ENCODE data around the gene ESR2.
A peak's percentile ranks its signal among the peaks of the same experiment; 100 is the strongest.

The ESR2 gene

DNA sequence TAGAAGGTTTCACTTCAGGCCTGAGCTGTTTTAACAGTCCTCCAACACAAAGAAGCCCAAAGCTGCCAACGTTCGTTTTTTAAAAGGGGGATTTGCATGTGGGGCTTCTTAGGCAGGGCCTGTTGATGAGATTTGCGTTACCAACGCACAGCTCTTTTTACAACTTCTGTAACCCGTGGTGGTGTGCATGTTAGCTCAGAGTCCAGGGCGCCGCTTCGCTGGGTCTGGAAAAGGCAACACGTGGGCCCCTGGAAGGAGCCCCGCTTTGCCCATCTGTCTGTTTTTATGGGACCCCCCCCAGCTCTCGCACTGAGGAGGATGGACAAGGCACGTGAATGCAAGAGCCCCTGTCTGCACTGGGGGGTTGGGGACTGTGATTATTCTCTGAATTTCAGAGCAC lies 84.0 kb downstream of the ESR2 start:
- Mint-ChIP-seq H3K4me1 (peaks cover 20 to 35% of the 10 kb centered on the region in 2 donors), H3K27me3 (no peaks in the 10 kb centered on the region), H3K36me3 (peaks cover 5 to 17% of the 10 kb centered on the region in 2 donors), H3K4me3 (no peak overlapping the region), H3K27ac (no peak overlapping the region), H3K9me3 (no peaks in the 10 kb centered on the region)
- ATAC-seq (replicated peaks) = no peak
- no peak for DNase-seq

DNA sequence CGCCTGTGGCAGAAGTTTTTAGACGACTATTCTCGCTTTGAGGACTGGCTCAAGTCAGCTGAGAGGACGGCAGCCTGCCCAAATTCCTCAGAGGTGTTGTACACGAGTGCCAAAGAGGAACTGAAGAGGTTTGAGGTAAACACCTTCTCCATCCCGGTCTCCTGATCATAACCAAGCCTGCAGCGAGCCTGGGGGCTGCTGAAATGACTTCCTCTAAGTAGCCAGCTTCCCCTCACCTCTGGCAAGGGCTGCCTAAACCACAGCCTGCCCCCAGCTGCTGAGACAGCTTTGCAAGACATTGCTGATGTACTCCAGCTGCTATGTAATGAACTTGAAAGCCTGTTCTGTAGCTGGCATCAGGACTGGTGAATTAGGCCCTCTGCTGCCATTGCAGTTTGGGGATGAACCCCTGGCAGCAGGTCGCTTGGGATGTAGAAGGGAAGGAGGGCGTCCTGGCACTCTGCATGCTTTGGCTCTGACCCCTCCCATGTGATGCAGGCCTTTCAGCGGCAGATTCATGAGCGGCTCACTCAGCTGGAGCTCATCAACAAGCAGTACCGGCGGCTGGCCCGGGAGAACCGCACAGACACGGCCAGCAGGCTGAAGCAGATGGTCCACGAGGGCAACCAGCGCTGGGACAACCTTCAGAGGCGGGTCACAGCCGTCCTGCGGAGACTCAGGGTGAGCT lies 84.6 kb downstream of the ESR2 start:
- peaks cover 20 to 34% of the 10 kb centered on the region in 2 donors for H3K4me1 Mint-ChIP-seq
- H3K36me3 Mint-ChIP-seq = peaks cover 5 to 15% of the 10 kb centered on the region in 2 donors
- DNase-seq (peak; percentile 61), ATAC-seq (replicated peaks) (peak; percentile 97 to 98)
- peak overlapping the region in 1 of 2 donors; percentile 40 for H3K4me3 Mint-ChIP-seq
- no peaks in the 10 kb centered on the region for H3K27me3 Mint-ChIP-seq
- H3K27ac Mint-ChIP-seq = peak overlapping the region; percentile 63
- H3K9me3 Mint-ChIP-seq = no peaks in the 10 kb centered on the region

DNA sequence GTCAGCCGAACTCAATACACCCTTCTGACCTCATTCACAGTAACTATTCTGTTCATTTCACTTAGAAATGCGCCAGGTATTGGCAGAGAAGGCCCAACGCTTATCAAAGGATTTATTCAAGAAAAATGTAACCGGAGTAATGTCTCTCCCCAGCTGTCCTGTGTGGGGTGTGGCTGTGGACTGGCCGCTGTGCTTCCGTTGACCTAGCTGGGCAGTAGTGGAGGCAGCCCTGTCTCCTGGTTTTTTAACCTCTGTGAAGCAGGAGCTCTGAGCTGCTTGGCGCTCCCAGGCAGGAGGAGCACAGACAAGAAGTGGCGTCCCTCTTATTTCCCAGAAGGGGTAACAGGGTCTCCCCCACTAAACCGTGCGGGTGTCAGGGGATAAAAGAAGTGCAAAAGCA lies 85.2 kb downstream of the ESR2 start:
- peaks cover 20 to 34% of the 10 kb centered on the region in 2 donors for H3K4me1 Mint-ChIP-seq
- H3K27ac Mint-ChIP-seq = peak overlapping the region; percentile 63
- no peaks in the 10 kb centered on the region for H3K27me3 Mint-ChIP-seq
- H3K9me3 Mint-ChIP-seq = no peaks in the 10 kb centered on the region
- ATAC-seq (replicated peaks) (no peak), DNase-seq (no peak)
- peaks cover 5 to 15% of the 10 kb centered on the region in 2 donors for H3K36me3 Mint-ChIP-seq
- peak overlapping the region in 1 of 2 donors; percentile 40 for H3K4me3 Mint-ChIP-seq

DNA sequence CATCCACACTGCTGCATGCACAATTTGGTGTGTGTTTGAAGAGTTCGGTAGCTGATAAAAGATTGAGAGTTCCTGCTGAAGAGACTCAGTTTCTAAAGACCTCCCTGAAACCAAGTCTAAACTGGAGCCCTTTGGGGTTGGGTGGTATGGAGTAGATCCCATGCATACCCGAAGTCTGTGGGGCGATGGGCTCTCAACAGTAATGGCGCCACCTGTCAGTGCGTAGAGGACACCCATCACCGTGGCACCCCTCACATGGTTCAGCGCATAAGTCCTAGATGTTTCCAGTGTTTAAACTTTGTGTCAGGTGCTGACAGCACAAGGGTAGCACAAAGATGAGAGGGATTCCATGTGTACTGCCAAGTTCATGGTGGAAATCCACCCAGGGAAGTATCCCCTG lies 85.9 kb downstream of the ESR2 start:
- H3K9me3 Mint-ChIP-seq = no peaks in the 10 kb centered on the region
- H3K4me1 Mint-ChIP-seq = peaks cover 20 to 34% of the 10 kb centered on the region in 2 donors
- peaks cover 5 to 15% of the 10 kb centered on the region in 2 donors for H3K36me3 Mint-ChIP-seq
- H3K27me3 Mint-ChIP-seq = no peaks in the 10 kb centered on the region
- H3K4me3 Mint-ChIP-seq = no peak overlapping the region
- no peak overlapping the region for H3K27ac Mint-ChIP-seq
- ATAC-seq (replicated peaks) (no peak), DNase-seq (no peak)

DNA sequence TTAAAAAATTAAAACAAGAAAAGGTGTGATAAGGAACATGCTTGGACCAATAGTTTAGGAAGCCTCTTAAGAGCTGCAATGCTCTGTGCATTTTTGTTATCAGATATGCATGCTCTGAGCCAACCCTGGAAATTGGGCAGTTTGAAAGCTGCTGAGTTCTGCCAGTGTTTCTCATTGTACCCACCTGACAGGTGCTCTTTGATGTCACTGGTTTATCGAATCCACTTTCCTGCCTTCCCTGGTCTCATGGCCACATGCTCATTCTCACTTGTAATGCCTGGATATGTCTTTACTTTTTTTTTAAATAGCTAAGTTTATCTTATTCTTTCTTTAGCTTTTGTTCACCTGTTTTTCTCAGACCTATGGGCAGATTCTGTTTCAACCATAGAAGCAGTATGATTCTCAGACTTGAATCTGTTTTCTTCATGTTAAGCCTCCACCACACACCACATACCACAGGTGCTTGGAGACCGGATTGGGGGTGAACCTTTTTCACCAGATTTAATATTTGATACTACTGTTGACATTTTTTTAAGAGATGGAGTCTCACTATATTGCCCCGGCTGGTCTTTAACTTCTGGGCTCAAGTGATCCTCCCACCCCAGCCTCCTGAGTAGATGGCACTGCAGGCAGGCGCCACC lies 90.7 kb downstream of the ESR2 start:
- DNase-seq (no peak), ATAC-seq (replicated peaks) (no peak)
- H3K36me3 Mint-ChIP-seq = peaks cover 1 to 4% of the 10 kb centered on the region in 2 donors
- peaks cover 9 to 13% of the 10 kb centered on the region in 2 donors for H3K4me1 Mint-ChIP-seq
- no peak overlapping the region for H3K27ac Mint-ChIP-seq
- no peak overlapping the region for H3K4me3 Mint-ChIP-seq
- no peaks in the 10 kb centered on the region for H3K27me3 Mint-ChIP-seq
- H3K9me3 Mint-ChIP-seq = no peaks in the 10 kb centered on the region

DNA sequence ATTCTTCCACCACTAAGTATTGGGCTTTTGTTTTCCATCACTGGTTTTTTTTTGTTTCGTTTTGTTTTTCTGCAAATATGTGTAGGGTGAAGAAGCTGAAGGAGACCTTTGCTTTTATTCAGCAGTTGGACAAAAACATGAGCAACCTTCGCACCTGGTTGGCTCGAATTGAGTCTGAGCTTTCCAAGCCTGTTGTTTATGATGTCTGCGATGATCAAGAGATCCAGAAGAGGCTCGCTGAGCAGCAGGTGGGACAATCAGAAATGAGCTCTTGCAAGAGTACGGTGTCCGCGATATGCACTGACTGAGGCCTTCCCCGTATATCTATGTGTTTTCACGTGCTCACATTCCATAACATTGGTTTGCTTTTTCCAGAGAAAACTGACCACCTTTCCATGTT lies 91.5 kb downstream of the ESR2 start:
- H3K9me3 Mint-ChIP-seq = no peaks in the 10 kb centered on the region
- peaks cover 0 to 4% of the 10 kb centered on the region in 2 donors for H3K36me3 Mint-ChIP-seq
- ATAC-seq (replicated peaks) = no peak
- DNase-seq = no peak
- peaks cover 9 to 18% of the 10 kb centered on the region in 2 donors for H3K4me1 Mint-ChIP-seq
- no peak overlapping the region for H3K4me3 Mint-ChIP-seq
- no peaks in the 10 kb centered on the region for H3K27me3 Mint-ChIP-seq
- peak overlapping the region; percentile 25 for H3K27ac Mint-ChIP-seq

DNA sequence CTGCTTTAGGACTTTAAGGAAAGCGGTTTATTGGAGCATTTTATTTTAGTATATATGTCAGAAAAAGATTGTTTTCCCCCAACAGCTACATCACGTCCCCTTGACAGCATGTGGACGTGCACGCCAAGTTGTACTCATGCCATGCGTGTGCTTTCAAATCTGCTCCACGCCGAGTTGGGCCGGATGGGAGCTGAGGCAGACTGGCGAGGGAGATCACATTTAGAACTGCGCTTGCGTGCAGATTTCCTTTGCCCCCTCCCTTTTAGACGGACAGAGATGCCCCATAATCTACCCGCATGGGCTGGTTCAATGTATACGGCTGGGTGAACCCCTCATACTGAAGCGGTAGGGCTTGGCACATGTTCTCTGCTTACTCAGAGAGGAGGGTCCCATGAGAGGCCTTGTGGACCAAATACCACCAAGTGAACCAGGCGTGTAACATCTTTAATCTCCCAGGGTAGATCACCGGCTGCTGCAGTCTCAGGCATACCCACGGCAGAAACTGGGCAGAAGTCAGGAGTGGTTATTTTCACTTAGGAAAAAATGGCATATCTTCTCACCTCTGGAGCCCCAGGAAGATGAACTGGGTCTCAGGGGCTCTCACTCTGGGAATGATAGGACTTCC lies 92.1 kb downstream of the ESR2 start:
- Mint-ChIP-seq H3K4me1 (peaks cover 16 to 22% of the 10 kb centered on the region in 2 donors), H3K4me3 (no peak overlapping the region), H3K27me3 (no peaks in the 10 kb centered on the region), H3K27ac (no peak overlapping the region), H3K9me3 (no peaks in the 10 kb centered on the region), H3K36me3 (peaks cover 0 to 4% of the 10 kb centered on the region in 2 donors)
- DNase-seq (no peak), ATAC-seq (replicated peaks) (no peak)

DNA sequence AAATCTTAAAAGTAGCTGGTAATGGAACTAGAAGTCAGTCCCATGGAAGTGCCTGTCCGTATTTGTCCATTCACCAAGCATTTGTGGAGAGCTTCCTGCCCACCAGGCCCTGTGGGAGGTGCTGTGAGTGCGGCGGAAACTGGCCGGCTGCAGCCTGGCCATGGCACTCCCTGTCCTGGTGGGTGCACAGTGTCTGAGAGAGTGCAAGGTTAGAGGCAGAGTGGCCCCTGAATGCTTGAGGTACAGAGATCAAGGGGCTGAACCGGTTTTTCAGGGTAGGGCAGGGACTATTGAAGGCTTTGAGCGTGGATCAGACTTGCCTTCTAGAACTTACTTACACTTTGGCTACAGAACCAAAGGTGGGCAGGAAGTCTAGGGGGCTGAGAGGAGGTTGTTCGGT lies 92.9 kb downstream of the ESR2 start:
- Mint-ChIP-seq H3K9me3 (no peaks in the 10 kb centered on the region), H3K4me1 (peaks cover 23 to 25% of the 10 kb centered on the region in 2 donors)

DNA sequence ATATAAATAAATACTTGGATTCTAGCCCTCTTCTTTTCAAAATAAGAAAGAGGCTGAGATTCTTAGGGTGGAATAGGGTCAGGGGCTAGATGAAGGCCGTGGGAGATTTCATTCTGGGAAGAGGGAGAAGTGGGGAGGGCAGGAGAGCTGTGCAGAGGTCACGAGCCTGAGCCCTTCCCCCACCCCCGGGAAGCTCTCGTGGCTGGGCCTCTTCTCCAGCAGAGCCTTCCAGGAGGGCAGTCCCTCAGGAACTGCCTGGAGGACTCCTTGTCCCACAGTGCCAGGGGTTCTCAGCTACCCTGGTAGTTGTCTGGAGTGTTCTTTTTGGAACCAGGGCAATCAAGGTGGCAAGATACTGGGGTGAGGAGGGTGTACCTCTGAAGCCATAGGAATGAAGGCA lies 94.0 kb downstream of the ESR2 start:
- no peaks in the 10 kb centered on the region for H3K36me3 Mint-ChIP-seq
- ATAC-seq (replicated peaks) = no peak
- no peaks in the 10 kb centered on the region for H3K27me3 Mint-ChIP-seq
- no peaks in the 10 kb centered on the region for H3K9me3 Mint-ChIP-seq
- no peak overlapping the region for H3K4me3 Mint-ChIP-seq
- no peak overlapping the region for H3K27ac Mint-ChIP-seq
- no peak for DNase-seq
- peaks cover 27 to 30% of the 10 kb centered on the region in 2 donors for H3K4me1 Mint-ChIP-seq

More for the DNA sequence above, 92.9 kb downstream of the ESR2 start:
- ATAC-seq (replicated peaks) = no peak
- DNase-seq = no peak
- peaks cover 0 to 4% of the 10 kb centered on the region in 2 donors for H3K36me3 Mint-ChIP-seq
- no peak overlapping the region for H3K4me3 Mint-ChIP-seq
- peak overlapping the region; percentile 82 for H3K27ac Mint-ChIP-seq
- no peaks in the 10 kb centered on the region for H3K27me3 Mint-ChIP-seq

DNA sequence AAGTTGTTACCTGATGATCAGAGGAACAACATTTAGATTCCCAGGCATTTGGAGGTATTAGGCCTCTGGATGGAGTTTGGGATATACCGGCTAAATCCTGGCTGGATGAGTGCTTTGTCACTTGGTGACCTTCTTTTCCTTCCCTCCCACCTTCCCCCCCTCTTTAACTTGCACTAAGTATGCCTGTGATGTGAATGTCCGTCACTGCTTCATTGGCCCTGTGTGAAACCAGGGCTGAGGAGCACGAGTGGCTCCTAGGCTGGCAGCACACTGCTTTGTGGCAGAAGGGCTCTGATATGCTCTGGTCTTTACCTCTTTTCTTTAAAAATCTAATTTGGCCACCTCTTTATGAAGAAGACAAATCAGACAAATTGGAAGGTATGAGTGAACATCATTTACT lies 95.7 kb downstream of the ESR2 start:
- peak overlapping the region; percentile 71 for H3K27ac Mint-ChIP-seq
- H3K4me3 Mint-ChIP-seq = no peak overlapping the region
- H3K4me1 Mint-ChIP-seq = peaks cover 40 to 44% of the 10 kb centered on the region in 2 donors
- H3K27me3 Mint-ChIP-seq = no peaks in the 10 kb centered on the region
- no peaks in the 10 kb centered on the region for H3K36me3 Mint-ChIP-seq
- H3K9me3 Mint-ChIP-seq = no peaks in the 10 kb centered on the region
- no peak for ATAC-seq (replicated peaks)
- no peak for DNase-seq

DNA sequence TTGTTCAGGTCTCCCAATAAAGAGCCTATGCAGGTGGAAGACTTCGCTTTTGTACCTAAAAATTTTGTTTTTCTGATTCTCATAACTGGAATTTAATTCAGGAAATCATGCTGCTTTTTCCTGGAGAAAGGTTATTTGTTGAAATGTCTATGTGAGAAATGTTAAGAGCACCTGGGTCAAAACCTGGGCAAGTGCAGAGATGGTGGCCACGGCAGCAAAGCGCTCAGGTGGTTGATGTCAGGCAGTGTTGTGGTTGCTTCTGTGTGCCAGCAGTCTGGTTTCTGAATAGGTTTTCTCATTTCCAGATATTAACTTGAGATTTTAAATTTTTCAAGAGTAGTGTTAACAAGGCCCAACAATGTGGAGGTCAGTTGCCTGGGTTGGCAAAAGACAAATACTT lies 96.2 kb downstream of the ESR2 start:
- no peak for ATAC-seq (replicated peaks)
- no peaks in the 10 kb centered on the region for H3K27me3 Mint-ChIP-seq
- peak overlapping the region; percentile 14 for H3K27ac Mint-ChIP-seq
- H3K4me3 Mint-ChIP-seq = no peak overlapping the region
- peaks cover 40 to 44% of the 10 kb centered on the region in 2 donors for H3K4me1 Mint-ChIP-seq
- DNase-seq = no peak
- no peaks in the 10 kb centered on the region for H3K9me3 Mint-ChIP-seq
- no peaks in the 10 kb centered on the region for H3K36me3 Mint-ChIP-seq

DNA sequence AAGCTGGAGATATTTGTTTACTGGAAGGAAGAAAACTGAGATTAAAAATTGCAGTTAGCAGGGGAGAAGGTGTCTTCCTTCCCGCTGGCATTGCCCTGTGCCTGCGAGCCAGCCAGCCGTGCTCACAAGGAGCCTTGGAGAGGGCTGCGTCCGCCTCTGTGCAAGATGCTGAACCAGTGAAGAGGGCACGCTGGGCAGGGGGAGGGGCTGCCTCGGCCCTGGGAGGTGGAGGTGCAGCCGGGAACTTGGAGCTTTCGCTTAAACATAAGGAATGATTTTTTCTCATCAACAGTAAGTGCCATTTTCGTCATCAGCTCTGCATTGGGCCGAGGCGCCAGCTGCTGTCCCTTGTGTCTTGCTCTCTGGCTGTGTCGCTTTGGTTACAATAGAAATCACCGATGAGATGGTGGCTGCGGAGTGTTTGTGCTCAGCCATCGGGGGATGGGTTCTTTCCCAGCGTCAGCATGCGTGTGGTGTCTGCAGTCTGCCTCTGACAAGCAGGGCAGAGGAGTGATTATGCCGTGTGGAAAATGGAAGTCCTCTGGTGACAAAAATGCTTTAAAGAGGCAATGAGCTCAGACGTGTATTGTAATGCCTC lies 97.3 kb downstream of the ESR2 start:
- H3K36me3 Mint-ChIP-seq = no peaks in the 10 kb centered on the region
- peak; percentile 88 to 91 for ATAC-seq (replicated peaks)
- no peaks in the 10 kb centered on the region for H3K27me3 Mint-ChIP-seq
- peak overlapping the region; percentile 97 for H3K27ac Mint-ChIP-seq
- peaks cover 40 to 44% of the 10 kb centered on the region in 2 donors for H3K4me1 Mint-ChIP-seq
- no peaks in the 10 kb centered on the region for H3K9me3 Mint-ChIP-seq
- H3K4me3 Mint-ChIP-seq = peak overlapping the region; percentile 84 to 98
- DNase-seq = peak; percentile 47

DNA sequence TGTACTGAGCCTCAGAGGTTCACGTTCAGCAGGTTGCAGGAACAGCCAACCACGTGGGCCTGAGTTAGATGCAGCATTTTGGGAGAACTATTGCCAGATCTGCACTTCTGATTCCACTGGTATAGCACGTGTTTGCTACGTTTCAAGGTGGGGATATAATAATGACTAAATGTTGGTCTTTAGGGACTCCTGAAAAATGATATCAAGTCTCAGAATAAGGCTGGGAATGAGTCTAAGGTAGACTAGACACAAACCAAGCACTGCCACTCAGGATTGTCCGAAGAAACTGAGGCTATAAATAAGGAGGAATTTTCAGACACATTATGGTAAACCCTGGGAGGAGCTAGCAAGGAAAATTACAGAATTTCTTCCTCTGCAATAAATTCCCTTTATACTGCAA lies 98.1 kb downstream of the ESR2 start:
- H3K27ac Mint-ChIP-seq = peak overlapping the region; percentile 75
- no peak for ATAC-seq (replicated peaks)
- peaks cover 42 to 44% of the 10 kb centered on the region in 2 donors for H3K4me1 Mint-ChIP-seq

DNA sequence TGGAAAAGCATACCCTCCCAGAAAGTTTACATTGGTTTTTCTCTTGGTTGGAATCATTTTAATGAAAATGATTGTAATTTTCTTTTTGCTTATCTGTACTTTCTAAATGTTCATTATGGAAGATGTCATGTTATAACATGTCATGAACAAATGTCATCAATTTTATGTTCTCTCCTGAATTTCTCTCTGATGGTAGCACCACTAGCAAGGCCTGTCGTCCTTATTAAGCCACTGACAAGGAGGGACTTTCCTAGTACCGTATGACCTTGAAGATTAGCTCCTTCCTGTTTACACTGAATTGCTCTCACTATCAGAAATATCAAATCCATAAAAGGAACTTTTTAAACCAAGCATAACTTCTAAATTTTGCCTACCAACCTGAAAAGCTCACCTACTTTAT lies 99.0 kb downstream of the ESR2 start:
- ATAC-seq (replicated peaks) (peak; percentile 67 to 68), DNase-seq (no peak)
- H3K27ac Mint-ChIP-seq = peak overlapping the region; percentile 75
- H3K27me3 Mint-ChIP-seq = no peaks in the 10 kb centered on the region
- peaks cover 1 to 11% of the 10 kb centered on the region in 2 donors for H3K36me3 Mint-ChIP-seq
- H3K4me3 Mint-ChIP-seq = peak overlapping the region; percentile 34 to 64
- peaks cover 40 to 44% of the 10 kb centered on the region in 2 donors for H3K4me1 Mint-ChIP-seq
- H3K9me3 Mint-ChIP-seq = no peaks in the 10 kb centered on the region

More for the DNA sequence above, 98.1 kb downstream of the ESR2 start:
- DNase-seq = no peak
- Mint-ChIP-seq H3K9me3 (no peaks in the 10 kb centered on the region), H3K36me3 (peaks cover 0 to 4% of the 10 kb centered on the region in 2 donors), H3K4me3 (peak overlapping the region; percentile 64 to 84), H3K27me3 (no peaks in the 10 kb centered on the region)
